ENCODE data around the gene KCNG4.

KCNG4 gene

GRCh38 chr16:84184775-84185174 lies 55.0 kb downstream of the KCNG4 start:
- H3K9me3 ChIP-seq (ENCODE audit: insufficient read depth, low read depth, low read length): no peaks in the 10 kb centered on the region
- no peaks in the 10 kb centered on the region for H3F3A ChIP-seq (ENCODE audit: low read depth)
- H3K9ac ChIP-seq (ENCODE audit: low read depth, low read length, poor library complexity, severe bottlenecking): peak overlapping the region; percentile 85
- TF ChIP-seq EZH2phosphoT487 (IDR thresholded peaks at IDR 0.05; ENCODE audit: borderline replicate concordance): no peak
- TF ChIP-seq, protein P1, sequence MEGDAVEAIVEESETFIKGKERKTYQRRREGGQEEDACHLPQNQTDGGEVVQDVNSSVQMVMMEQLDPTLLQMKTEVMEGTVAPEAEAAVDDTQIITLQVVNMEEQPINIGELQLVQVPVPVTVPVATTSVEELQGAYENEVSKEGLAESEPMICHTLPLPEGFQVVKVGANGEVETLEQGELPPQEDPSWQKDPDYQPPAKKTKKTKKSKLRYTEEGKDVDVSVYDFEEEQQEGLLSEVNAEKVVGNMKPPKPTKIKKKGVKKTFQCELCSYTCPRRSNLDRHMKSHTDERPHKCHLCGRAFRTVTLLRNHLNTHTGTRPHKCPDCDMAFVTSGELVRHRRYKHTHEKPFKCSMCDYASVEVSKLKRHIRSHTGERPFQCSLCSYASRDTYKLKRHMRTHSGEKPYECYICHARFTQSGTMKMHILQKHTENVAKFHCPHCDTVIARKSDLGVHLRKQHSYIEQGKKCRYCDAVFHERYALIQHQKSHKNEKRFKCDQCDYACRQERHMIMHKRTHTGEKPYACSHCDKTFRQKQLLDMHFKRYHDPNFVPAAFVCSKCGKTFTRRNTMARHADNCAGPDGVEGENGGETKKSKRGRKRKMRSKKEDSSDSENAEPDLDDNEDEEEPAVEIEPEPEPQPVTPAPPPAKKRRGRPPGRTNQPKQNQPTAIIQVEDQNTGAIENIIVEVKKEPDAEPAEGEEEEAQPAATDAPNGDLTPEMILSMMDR (conservative IDR thresholded peaks at IDR 0.05; ENCODE audit: low read length): no peak
- H2AFZ ChIP-seq (ENCODE audit: low read length): no peak overlapping the region
- H3K9me2 ChIP-seq (replicated peaks; ENCODE audit: low read depth, low read length): no peaks in the 10 kb centered on the region
- H4K20me1 ChIP-seq (ENCODE audit: insufficient read depth, low read length, poor library complexity, severe bottlenecking): peaks cover 14% of the 10 kb centered on the region
- H3K4me3 ChIP-seq (ENCODE audit: low read length, poor library complexity, severe bottlenecking): peak overlapping the region; percentile 88
- peaks cover 46% of the 10 kb centered on the region for H3K79me2 ChIP-seq (ENCODE audit: insufficient read depth, low read length)
- H3K4me2 ChIP-seq (ENCODE audit: low read depth, low read length, poor library complexity, severe bottlenecking): peak overlapping the region; percentile 88
- peaks cover 12% of the 10 kb centered on the region for H3K4me1 ChIP-seq (ENCODE audit: insufficient read depth, low read length, poor library complexity, severe bottlenecking)
- H3K27me3 ChIP-seq (ENCODE audit: insufficient read depth, low read length, poor library complexity, severe bottlenecking): no peaks in the 10 kb centered on the region
- peaks cover 20% of the 10 kb centered on the region; the same call in 1 of the 2 replicates for H3K36me3 ChIP-seq (ENCODE audit: insufficient read depth, low read length)

DNA sequence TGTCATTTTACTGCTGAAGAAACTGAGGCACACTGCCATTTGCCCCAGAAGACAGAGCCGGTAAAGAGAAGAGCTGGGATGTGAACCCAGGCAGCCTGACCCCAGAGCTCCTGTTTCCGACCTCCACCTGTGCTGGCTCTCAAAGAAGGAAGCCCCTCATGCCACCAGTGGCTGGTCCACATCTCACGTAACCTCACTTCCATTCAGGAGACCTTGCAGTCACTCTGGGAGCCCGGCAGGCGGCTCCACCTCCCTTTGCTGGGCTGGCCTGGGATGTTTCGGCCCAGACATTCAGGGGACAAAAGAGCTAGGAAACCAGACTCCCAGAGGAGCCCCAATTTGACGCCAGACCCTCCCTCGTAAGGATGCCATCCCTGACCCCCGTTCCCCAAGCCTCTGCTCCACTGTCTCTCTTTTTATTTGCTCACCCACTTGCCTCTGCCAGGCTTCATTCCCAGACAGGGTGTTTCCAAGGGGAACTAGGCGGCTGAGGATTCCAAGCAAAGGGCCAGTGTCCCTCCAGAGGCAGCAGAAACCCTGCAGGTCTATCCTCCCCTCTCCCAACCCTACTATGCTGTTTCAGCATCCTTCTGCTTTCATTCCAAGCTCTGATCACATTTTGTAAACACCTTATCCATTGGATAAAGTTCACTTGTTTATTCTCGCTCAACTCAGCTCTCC lies 55.8 kb downstream of the KCNG4 start:
- Histone ChIP-seq H3K9ac (ENCODE audit: low read depth, low read length, poor library complexity, severe bottlenecking) (peak overlapping the region; percentile 85), H3K4me1 (ENCODE audit: insufficient read depth, low read length, poor library complexity, severe bottlenecking) (peaks cover 12% of the 10 kb centered on the region), H3K27me3 (ENCODE audit: insufficient read depth, low read length, poor library complexity, severe bottlenecking) (no peaks in the 10 kb centered on the region), H3K36me3 (ENCODE audit: insufficient read depth, low read length) (peaks cover 20% of the 10 kb centered on the region; the same call in 1 of the 2 replicates), H3K79me2 (ENCODE audit: insufficient read depth, low read length) (peaks cover 46% of the 10 kb centered on the region), H3F3A (ENCODE audit: low read depth) (no peaks in the 10 kb centered on the region), H3K4me3 (ENCODE audit: low read length, poor library complexity, severe bottlenecking) (peak overlapping the region; percentile 88), H4K20me1 (ENCODE audit: insufficient read depth, low read length, poor library complexity, severe bottlenecking) (peaks cover 14% of the 10 kb centered on the region), H3K4me2 (ENCODE audit: low read depth, low read length, poor library complexity, severe bottlenecking) (peak overlapping the region; percentile 88), H3K9me3 (ENCODE audit: insufficient read depth, low read depth, low read length) (no peaks in the 10 kb centered on the region), H3K9me2 (replicated peaks; ENCODE audit: low read depth, low read length) (no peaks in the 10 kb centered on the region), H2AFZ (ENCODE audit: low read length) (no peak overlapping the region)
- no peak for TF ChIP-seq EZH2phosphoT487 (IDR thresholded peaks at IDR 0.05; ENCODE audit: borderline replicate concordance)
- TF ChIP-seq, protein P1 (conservative IDR thresholded peaks at IDR 0.05; ENCODE audit: low read length): no peak

GRCh38 chr16:84183572-84183875 lies 56.3 kb downstream of the KCNG4 start:
- peaks cover 23% of the 10 kb centered on the region; the same call in 1 of the 2 replicates for H3K36me3 ChIP-seq (ENCODE audit: insufficient read depth, low read length)

More at GRCh38 chr16:84183572-84183875, 56.3 kb downstream of the KCNG4 start:
- Histone ChIP-seq H3F3A (ENCODE audit: low read depth) (no peaks in the 10 kb centered on the region), H3K4me1 (ENCODE audit: insufficient read depth, low read length, poor library complexity, severe bottlenecking) (peaks cover 12% of the 10 kb centered on the region), H3K4me2 (ENCODE audit: low read depth, low read length, poor library complexity, severe bottlenecking) (peak overlapping the region; percentile 88), H3K79me2 (ENCODE audit: insufficient read depth, low read length) (peaks cover 46% of the 10 kb centered on the region), H2AFZ (ENCODE audit: low read length) (no peak overlapping the region), H3K27me3 (ENCODE audit: insufficient read depth, low read length, poor library complexity, severe bottlenecking) (no peaks in the 10 kb centered on the region), H3K9ac (ENCODE audit: low read depth, low read length, poor library complexity, severe bottlenecking) (no peak overlapping the region), H3K4me3 (ENCODE audit: low read length, poor library complexity, severe bottlenecking) (no peak overlapping the region), H3K9me2 (replicated peaks; ENCODE audit: low read depth, low read length) (no peaks in the 10 kb centered on the region), H3K9me3 (ENCODE audit: insufficient read depth, low read depth, low read length) (no peaks in the 10 kb centered on the region), H4K20me1 (ENCODE audit: insufficient read depth, low read length, poor library complexity, severe bottlenecking) (peaks cover 14% of the 10 kb centered on the region)
- no peak for TF ChIP-seq EZH2phosphoT487 (IDR thresholded peaks at IDR 0.05; ENCODE audit: borderline replicate concordance)
- TF ChIP-seq, protein P1 (conservative IDR thresholded peaks at IDR 0.05; ENCODE audit: low read length): no peak

Data from Loucy (cell line).